ENCODE data around the gene GRK4. TPM values are rescaled to one million over a fixed set of nuclear protein-coding genes. Genes with fewer than 3 reads are reported as not detected.

The GRK4 gene
- total RNA-seq, 1 experiment from 2014 or later: 2.5 TPM

DNA sequence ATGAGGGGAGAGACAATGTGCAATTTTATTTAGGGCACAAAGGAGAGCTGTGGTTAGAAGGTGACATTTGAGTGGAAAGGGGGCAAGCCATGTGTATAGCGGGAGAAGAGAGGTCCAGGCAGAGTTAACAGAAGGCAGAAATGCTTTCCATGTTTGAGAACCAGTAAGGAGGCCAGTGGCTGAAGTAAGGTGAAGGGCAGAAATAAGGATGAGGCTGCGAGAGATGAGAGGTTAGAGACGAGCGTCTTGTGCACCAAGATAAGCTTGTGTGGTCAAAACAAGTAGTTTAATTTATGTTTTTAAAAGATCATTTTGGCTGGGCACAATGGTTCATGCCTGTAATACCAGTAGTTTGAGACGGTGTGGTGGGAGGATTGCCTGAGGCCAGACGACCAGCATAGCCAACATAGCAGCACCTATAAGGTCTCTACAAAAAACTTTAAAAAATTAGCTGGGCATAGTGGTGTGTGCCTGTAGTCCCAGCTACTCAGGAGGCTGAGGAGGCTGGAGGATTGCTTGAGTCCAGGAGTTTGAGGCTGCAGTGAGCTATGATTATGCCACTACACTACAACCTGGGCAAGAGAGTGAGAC, 119.6 kb downstream of the GRK4 start:
- DNase-seq (ENCODE audit: low read depth, low spot score): no peak
- no peaks in the 10 kb centered on the region for H3K36me3 ChIP-seq (ENCODE audit: control insufficient read depth, insufficient read depth, low read length)
- H3K27ac ChIP-seq (ENCODE audit: low read length): no peak overlapping the region
- ChIA-PET POLR2A (no interaction called here), CTCF (interaction anchor here (0.6 to 0.7 kb wide), 2 partner anchors 24 to 87 kb away, joined by 3 read pairs; no protein-coding TSS in a partner anchor)
- H3K27me3 ChIP-seq (ENCODE audit: control insufficient read depth, insufficient read depth, low read length): no peaks in the 10 kb centered on the region
- no peak for ATAC-seq
- in situ Hi-C loops (cut with HindIII; ENCODE audit: low pct_unique_long_range_greater_than_20kb, low sequenced_read_pairs) (no loop called here), intact Hi-C loops (cut with micrococcal nuclease; ENCODE audit: unreplicated experiment) (no loop called here)
- no peak overlapping the region for H3K4me3 ChIP-seq (ENCODE audit: low read depth in 2 of 2, low read length in 2 of 2)
- no peaks in the 10 kb centered on the region for H3K9me3 ChIP-seq (ENCODE audit: control insufficient read depth, insufficient read depth, low read depth, low read length)
- TF ChIP-seq, protein P1, sequence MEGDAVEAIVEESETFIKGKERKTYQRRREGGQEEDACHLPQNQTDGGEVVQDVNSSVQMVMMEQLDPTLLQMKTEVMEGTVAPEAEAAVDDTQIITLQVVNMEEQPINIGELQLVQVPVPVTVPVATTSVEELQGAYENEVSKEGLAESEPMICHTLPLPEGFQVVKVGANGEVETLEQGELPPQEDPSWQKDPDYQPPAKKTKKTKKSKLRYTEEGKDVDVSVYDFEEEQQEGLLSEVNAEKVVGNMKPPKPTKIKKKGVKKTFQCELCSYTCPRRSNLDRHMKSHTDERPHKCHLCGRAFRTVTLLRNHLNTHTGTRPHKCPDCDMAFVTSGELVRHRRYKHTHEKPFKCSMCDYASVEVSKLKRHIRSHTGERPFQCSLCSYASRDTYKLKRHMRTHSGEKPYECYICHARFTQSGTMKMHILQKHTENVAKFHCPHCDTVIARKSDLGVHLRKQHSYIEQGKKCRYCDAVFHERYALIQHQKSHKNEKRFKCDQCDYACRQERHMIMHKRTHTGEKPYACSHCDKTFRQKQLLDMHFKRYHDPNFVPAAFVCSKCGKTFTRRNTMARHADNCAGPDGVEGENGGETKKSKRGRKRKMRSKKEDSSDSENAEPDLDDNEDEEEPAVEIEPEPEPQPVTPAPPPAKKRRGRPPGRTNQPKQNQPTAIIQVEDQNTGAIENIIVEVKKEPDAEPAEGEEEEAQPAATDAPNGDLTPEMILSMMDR (IDR thresholded peaks at IDR 0.05): no peak
- TF ChIP-seq POLR2AphosphoS5 (IDR thresholded peaks at IDR 0.05; ENCODE audit: low read depth, low read length): no peak
- TF ChIP-seq, protein P2, sequence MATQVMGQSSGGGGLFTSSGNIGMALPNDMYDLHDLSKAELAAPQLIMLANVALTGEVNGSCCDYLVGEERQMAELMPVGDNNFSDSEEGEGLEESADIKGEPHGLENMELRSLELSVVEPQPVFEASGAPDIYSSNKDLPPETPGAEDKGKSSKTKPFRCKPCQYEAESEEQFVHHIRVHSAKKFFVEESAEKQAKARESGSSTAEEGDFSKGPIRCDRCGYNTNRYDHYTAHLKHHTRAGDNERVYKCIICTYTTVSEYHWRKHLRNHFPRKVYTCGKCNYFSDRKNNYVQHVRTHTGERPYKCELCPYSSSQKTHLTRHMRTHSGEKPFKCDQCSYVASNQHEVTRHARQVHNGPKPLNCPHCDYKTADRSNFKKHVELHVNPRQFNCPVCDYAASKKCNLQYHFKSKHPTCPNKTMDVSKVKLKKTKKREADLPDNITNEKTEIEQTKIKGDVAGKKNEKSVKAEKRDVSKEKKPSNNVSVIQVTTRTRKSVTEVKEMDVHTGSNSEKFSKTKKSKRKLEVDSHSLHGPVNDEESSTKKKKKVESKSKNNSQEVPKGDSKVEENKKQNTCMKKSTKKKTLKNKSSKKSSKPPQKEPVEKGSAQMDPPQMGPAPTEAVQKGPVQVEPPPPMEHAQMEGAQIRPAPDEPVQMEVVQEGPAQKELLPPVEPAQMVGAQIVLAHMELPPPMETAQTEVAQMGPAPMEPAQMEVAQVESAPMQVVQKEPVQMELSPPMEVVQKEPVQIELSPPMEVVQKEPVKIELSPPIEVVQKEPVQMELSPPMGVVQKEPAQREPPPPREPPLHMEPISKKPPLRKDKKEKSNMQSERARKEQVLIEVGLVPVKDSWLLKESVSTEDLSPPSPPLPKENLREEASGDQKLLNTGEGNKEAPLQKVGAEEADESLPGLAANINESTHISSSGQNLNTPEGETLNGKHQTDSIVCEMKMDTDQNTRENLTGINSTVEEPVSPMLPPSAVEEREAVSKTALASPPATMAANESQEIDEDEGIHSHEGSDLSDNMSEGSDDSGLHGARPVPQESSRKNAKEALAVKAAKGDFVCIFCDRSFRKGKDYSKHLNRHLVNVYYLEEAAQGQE (IDR thresholded peaks at IDR 0.05; ENCODE audit: insufficient read depth in 1 of 2, low read depth in 2 of 2, low read length in 1 of 2): no peak
- no peak for TF ChIP-seq SIN3A (IDR thresholded peaks at IDR 0.05; ENCODE audit: borderline replicate concordance, insufficient read depth, low read depth, low read length)
- TF ChIP-seq TCF7L2 (IDR thresholded peaks at IDR 0.05; ENCODE audit: low read depth, low read length): no peak
- no peaks in the 10 kb centered on the region for H3K4me1 ChIP-seq (ENCODE audit: control insufficient read depth, insufficient read depth, low read length)
- no TSS peak for BruUV-seq (replicated peaks)

DNA sequence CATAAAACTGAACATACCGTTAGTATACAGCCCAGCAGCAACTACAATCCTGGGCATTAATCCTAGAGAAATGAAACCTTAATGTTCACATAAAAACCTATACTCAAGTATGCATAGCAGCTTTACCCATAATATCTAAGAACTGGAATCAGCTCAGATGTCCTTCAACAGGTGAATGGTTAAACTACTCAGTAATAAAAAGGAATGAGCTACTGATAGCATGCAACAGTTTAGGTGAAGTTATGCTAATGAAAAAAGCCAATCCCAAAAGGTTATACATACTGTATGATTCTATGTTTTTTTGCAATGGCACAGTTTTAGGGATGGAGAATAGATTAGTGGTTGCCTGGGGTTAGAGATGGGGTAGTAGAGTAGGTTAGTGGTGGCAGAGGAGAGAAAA, 120.4 kb downstream of the GRK4 start:
- Histone ChIP-seq H3K4me1 (ENCODE audit: control insufficient read depth, insufficient read depth, low read length) (no peaks in the 10 kb centered on the region), H3K27ac (ENCODE audit: low read length) (no peak overlapping the region), H3K27me3 (ENCODE audit: control insufficient read depth, insufficient read depth, low read length) (no peaks in the 10 kb centered on the region), H3K4me3 (ENCODE audit: low read depth in 2 of 2, low read length in 2 of 2) (no peak overlapping the region), H3K36me3 (ENCODE audit: control insufficient read depth, insufficient read depth, low read length) (no peaks in the 10 kb centered on the region), H3K9me3 (ENCODE audit: control insufficient read depth, insufficient read depth, low read depth, low read length) (no peaks in the 10 kb centered on the region)
- POLR2A ChIA-PET: no interaction called here
- DNase-seq (ENCODE audit: low read depth, low spot score) (no peak), ATAC-seq (no peak)
- BruUV-seq (replicated peaks): no TSS peak
- TF ChIP-seq SIN3A (IDR thresholded peaks at IDR 0.05; ENCODE audit: borderline replicate concordance, insufficient read depth, low read depth, low read length) (no peak), POLR2AphosphoS5 (IDR thresholded peaks at IDR 0.05; ENCODE audit: low read depth, low read length) (no peak), TCF7L2 (IDR thresholded peaks at IDR 0.05; ENCODE audit: low read depth, low read length) (no peak)
- TF ChIP-seq, protein P1 (IDR thresholded peaks at IDR 0.05): no peak
- TF ChIP-seq, protein P2 (IDR thresholded peaks at IDR 0.05; ENCODE audit: insufficient read depth in 1 of 2, low read depth in 2 of 2, low read length in 1 of 2): no peak
- CTCF ChIA-PET: no interaction called here
- in situ Hi-C loops (cut with HindIII; ENCODE audit: low pct_unique_long_range_greater_than_20kb, low sequenced_read_pairs) (no loop called here), intact Hi-C loops (cut with micrococcal nuclease; ENCODE audit: unreplicated experiment) (no loop called here)
